Esophagus squamous epithelium (tissue), 5 donors: ENCODE results near the gene PLEKHA4. TPM values are rescaled to one million over a fixed set of nuclear protein-coding genes. Genes with fewer than 3 reads are reported as not detected.

ENCODE experiments used
- DNase-seq: peaks from one replicate; lab custom pipeline; 2025; lab: John Stamatoyannopoulos, UW
- H3K27ac ChIP-seq, 4 donors: fragments of 200-600 bp; sonication (generic); one replicate each; pipeline ENCODE4 v1.5.1; 2016 to 2019; ENCODE audit warnings: mild to moderate bottlenecking in 1 of 4
- H3K27me3 ChIP-seq, 4 donors: fragments of 200-600 bp; sonication (generic); 1 replicate in 3 of 4; 2 replicates in 1 of 4; pipeline versions ENCODE4 v1.5.1 to v1.6.0; 2017 to 2021; ENCODE audit warnings: antibody characterized with exemption in 1 of 4
- H3K36me3 ChIP-seq, 3 donors: fragments of 200-600 bp; sonication (generic); one replicate each; pipeline ENCODE4 v1.5.1; 2016 to 2019
- H3K4me1 ChIP-seq, 3 donors: fragments of 200-600 bp; sonication (generic); one replicate each; pipeline ENCODE4 v1.5.1; 2017 to 2019
- H3K4me3 ChIP-seq, 4 donors: fragments of 200-600 bp; sonication (generic); 1 replicate in 3 of 4; 2 replicates in 1 of 4; pipeline ENCODE4 v1.5.1; 2016 to 2019; ENCODE audit warnings: mild to moderate bottlenecking in 2 of 4, moderate library complexity in 1 of 4
- H3K9me3 ChIP-seq, 3 donors: fragments of 200-600 bp; sonication (generic); one replicate each; pipeline ENCODE4 v1.5.1; 2016 to 2019
- POLR2A ChIP-seq, 4 donors: fragments of 450-650 bp; IDR thresholded peaks; one replicate each; pipeline ENCODE4 v1.6.1; 2017; ENCODE audit warnings: antibody characterized with exemption in 4 of 4, mild to moderate bottlenecking in 4 of 4, moderate library complexity in 3 of 4
- WGBS, 2 donors: methylation state at CpG; one replicate each; pipeline ENCODE4 v1.1.5; 2018; 5-methylcytosine and 5-hydroxymethylcytosine counted together
- intact Hi-C: fragments of 100-400 bp; cut with DNase I; formaldehyde crosslinking; loops from one replicate; pipeline ENCODE4 v1.15.0; 2022
- total RNA-seq, 4 donors: library from RNA; depleted of rRNA; stranded (reverse); fragments of >200 nt; gene quantifications; one replicate each; pipeline ENCODE4 v1.1.0, GENCODE V29; 2016
- TF ChIP-seq, protein P1 (sequence below), 6 experiments: fragments of 450-650 bp in 4 of 6; fragments of 200-600 bp in 2 of 6; sonication (generic) in 2 of 6; IDR thresholded peaks; one replicate each; pipeline ENCODE4 v1.5.1; 2016 to 2019; ENCODE audit warnings: antibody characterized with exemption in 6 of 6, mild to moderate bottlenecking in 4 of 6, moderate library complexity in 4 of 6
- donor health status: DM: yes; HTN: yes; CAD: no.

PLEKHA4 gene
- total RNA-seq, 4 donors from 2014 or later, result 2.8 to 9.0 (median 5.6) TPM

- peak overlapping the region in 1 of 4 donors; percentile 36 for H3K27ac ChIP-seq
- WGBS, 2 donors, result 50 to 74% methylated on average over 2 to 4 of the region's 6 CpGs
- H3K36me3 ChIP-seq, result peaks cover 0 to 28% (median 7%) of the 10 kb centered on the region in 3 donors
- H3K9me3 ChIP-seq, result no peaks in the 10 kb centered on the region
- no peak overlapping the region for H3K4me3 ChIP-seq
- no peaks in the 10 kb centered on the region for H3K27me3 ChIP-seq
- H3K4me1 ChIP-seq, result peaks cover 6 to 37% (median 10%) of the 10 kb centered on the region in 3 donors
- DNase-seq, result no peak
- no peak for TF ChIP-seq POLR2A (IDR thresholded peaks at IDR 0.05)
- TF ChIP-seq, protein P1, sequence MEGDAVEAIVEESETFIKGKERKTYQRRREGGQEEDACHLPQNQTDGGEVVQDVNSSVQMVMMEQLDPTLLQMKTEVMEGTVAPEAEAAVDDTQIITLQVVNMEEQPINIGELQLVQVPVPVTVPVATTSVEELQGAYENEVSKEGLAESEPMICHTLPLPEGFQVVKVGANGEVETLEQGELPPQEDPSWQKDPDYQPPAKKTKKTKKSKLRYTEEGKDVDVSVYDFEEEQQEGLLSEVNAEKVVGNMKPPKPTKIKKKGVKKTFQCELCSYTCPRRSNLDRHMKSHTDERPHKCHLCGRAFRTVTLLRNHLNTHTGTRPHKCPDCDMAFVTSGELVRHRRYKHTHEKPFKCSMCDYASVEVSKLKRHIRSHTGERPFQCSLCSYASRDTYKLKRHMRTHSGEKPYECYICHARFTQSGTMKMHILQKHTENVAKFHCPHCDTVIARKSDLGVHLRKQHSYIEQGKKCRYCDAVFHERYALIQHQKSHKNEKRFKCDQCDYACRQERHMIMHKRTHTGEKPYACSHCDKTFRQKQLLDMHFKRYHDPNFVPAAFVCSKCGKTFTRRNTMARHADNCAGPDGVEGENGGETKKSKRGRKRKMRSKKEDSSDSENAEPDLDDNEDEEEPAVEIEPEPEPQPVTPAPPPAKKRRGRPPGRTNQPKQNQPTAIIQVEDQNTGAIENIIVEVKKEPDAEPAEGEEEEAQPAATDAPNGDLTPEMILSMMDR (IDR thresholded peaks at IDR 0.05), result no peak
- intact Hi-C loops, result no loop called here
Measured at GRCh38 chr19:48798937-48799336, 69.5 kb downstream of the PLEKHA4 start.

DNA sequence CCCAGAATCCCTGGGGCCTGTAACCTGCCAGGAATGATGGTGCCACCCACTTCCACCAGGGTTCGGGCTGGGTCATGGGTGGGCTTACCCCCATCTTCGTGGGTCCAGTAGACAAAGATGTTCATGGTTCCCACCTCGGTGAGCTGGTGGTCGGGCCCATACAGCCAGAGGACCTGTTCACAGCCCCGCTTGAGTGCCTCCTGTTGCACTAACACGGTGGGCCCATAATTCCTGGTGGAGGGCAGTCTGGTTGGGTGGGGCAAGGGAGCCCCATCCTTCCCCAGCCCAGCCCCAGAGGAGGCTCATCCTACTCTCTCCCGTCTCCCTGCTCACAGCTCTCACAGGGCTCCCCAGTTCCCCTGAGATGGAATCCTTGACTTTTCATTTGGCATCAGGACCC is 71.3 kb downstream of the PLEKHA4 start:
- H3K4me1 ChIP-seq, result peaks cover 6 to 37% (median 10%) of the 10 kb centered on the region in 3 donors
- peak overlapping the region in 1 of 4 donors; percentile 90 for H3K27ac ChIP-seq
- no peak overlapping the region for H3K4me3 ChIP-seq
- DNase-seq, result no peak
- peaks cover 0 to 19% (median 7%) of the 10 kb centered on the region in 3 donors for H3K36me3 ChIP-seq
- H3K9me3 ChIP-seq, result no peaks in the 10 kb centered on the region
- intact Hi-C loops, result no loop called here
- H3K27me3 ChIP-seq, result no peaks in the 10 kb centered on the region
- 72 to 80% methylated on average over 1 to 4 of the region's 7 CpGs for WGBS, 2 donors
- no peak for TF ChIP-seq POLR2A (IDR thresholded peaks at IDR 0.05)
- TF ChIP-seq, protein P1 (IDR thresholded peaks at IDR 0.05), result no peak

DNA sequence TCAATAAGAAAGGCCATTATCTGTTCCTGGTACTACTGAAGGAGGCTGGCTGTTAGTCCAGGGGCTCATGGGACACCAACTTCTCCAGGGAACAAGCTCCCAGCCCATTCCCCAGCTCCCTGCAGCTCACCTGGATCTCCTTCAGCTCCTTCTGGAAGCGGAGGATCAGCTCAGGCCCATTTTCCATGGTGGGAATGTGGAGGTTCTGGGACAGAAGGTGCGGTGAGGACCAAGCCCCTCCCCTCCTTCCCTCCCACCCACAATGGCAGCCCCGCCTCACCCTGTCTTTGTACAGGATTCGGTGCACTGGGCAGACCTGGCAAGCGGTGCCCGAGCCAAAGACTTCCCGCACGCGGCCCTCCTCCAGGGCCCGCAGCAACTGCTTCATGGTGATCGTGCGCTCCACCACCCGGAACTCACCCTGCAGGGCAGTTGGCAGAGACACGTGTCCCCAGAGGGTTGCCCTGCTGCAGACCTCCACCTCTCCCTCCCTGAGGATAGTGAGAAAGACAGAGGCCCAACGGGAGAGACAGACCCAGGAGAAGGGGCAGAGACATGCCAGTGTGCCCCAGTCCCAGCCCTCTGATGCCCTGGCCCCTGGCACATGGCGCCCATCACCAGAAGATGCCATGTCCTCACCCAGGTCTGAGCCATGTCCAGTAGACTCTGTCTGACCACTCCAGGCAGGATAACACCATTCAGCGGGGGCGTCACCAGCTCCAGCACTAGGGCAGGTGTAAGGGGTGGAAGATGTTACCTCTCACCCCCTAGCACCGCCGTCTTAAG is 71.9 kb downstream of the PLEKHA4 start:
- Histone ChIP-seq H3K4me1 (peaks cover 6 to 37% (median 10%) of the 10 kb centered on the region in 3 donors), H3K4me3 (no peak overlapping the region), H3K36me3 (peaks cover 0 to 19% (median 7%) of the 10 kb centered on the region in 3 donors), H3K9me3 (no peaks in the 10 kb centered on the region), H3K27me3 (no peaks in the 10 kb centered on the region), H3K27ac (peak overlapping the region; percentile 81 to 90 (median 88))
- intact Hi-C loops, result no loop called here
- no peak for DNase-seq
- 83 to 84% methylated on average over 4 to 8 of the region's 20 CpGs for WGBS, 2 donors
- TF ChIP-seq, protein P1 (IDR thresholded peaks at IDR 0.05), result no peak
- no peak for TF ChIP-seq POLR2A (IDR thresholded peaks at IDR 0.05)

DNA sequence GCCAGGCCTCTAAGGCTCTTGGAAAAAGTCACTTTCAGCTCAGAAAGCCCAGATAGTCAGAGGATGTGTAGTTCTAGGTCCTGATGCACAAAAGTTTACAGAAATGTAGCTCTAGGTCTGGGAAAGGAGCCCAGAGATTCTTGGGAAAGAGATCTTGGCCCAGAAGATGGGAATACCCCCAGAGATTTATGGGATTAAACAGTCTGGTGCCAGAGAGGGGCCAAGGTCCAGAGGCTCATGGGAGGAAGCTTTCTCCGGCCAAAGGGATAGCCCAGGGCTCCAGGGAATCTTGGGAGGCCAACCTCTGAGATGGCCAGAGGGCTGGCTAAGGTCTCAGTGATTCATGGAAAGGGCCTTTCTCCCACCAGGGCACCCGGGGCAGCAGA is 72.7 kb downstream of the PLEKHA4 start:
- intact Hi-C loops, result loop anchor here (2.0 kb wide), 1 partner anchor 41 kb away; the partner anchor contains the start of gene HSD17B14
- TF ChIP-seq, protein P1 (IDR thresholded peaks at IDR 0.05), result no peak
- no peak for TF ChIP-seq POLR2A (IDR thresholded peaks at IDR 0.05)
- no peaks in the 10 kb centered on the region for H3K9me3 ChIP-seq
- H3K27ac ChIP-seq, result peak overlapping the region; percentile 81 to 90 (median 88)
- peaks cover 0 to 19% (median 7%) of the 10 kb centered on the region in 3 donors for H3K36me3 ChIP-seq
- no peaks in the 10 kb centered on the region for H3K27me3 ChIP-seq
- no peak for DNase-seq
- peak overlapping the region in 1 of 4 donors; percentile 66 for H3K4me3 ChIP-seq
- WGBS, 2 donors, result 67 to 83% methylated on average over 1 of the region's 2 CpGs
- H3K4me1 ChIP-seq, result peaks cover 6 to 37% (median 10%) of the 10 kb centered on the region in 3 donors
